Skeletal muscle cell (primary cell): ENCODE data around the gene COL6A3.

ENCODE experiments used
- DNase-seq: peaks from one replicate; pipeline ENCODE4 v3.0.0-alpha.2; 2010; ENCODE audit warnings: low read depth
- H3K4me3 ChIP-seq: 2 replicates; pipeline ENCODE4 v1.5.1; 2011; ENCODE audit warnings: low read depth, mild to moderate bottlenecking, control low read depth, low read length, moderate library complexity

The COL6A3 gene

GRCh38 chr2:237289139-237289538, 124.8 kb downstream of the COL6A3 start:
- no peak for DNase-seq
- H3K4me3 ChIP-seq, result no peak overlapping the region

GRCh38 chr2:237287872-237288271, 126.1 kb downstream of the COL6A3 start:
- no peak for DNase-seq
- H3K4me3 ChIP-seq, result no peak overlapping the region

GRCh38 chr2:237283131-237283928, 130.6 kb downstream of the COL6A3 start:
- DNase-seq, result no peak
- H3K4me3 ChIP-seq, result no peak overlapping the region

GRCh38 chr2:237282568-237283128, 131.3 kb downstream of the COL6A3 start:
- no peak overlapping the region for H3K4me3 ChIP-seq
- DNase-seq, result no peak

- H3K4me3 ChIP-seq, result no peak overlapping the region
- peak; percentile 97 for DNase-seq
These were observed 132.1 kb downstream of the COL6A3 start for GRCh38 chr2:237281836-237282306.

GRCh38 chr2:237280939-237281338, 133.0 kb downstream of the COL6A3 start:
- no peak for DNase-seq

GRCh38 chr2:237280229-237280628, 133.7 kb downstream of the COL6A3 start:
- H3K4me3 ChIP-seq, result no peak overlapping the region
- peak; percentile 96 for DNase-seq

More at GRCh38 chr2:237280939-237281338, 133.0 kb downstream of the COL6A3 start:
- H3K4me3 ChIP-seq, result no peak overlapping the region

- no peak for DNase-seq
- no peak overlapping the region for H3K4me3 ChIP-seq
These were observed 134.8 kb downstream of the COL6A3 start for GRCh38 chr2:237279012-237279768.

- H3K4me3 ChIP-seq, result no peak overlapping the region
- peak; percentile 84 for DNase-seq
These were observed 135.4 kb downstream of the COL6A3 start for GRCh38 chr2:237278568-237278967.

- no peak overlapping the region for H3K4me3 ChIP-seq
- DNase-seq, result no peak
These were observed 137.1 kb downstream of the COL6A3 start for GRCh38 chr2:237276716-237277490.
